SK-N-SH (cell line): Measurements from ENCODE around the gene RASAL3. TPM values are rescaled to one million over a fixed set of nuclear protein-coding genes. Genes with fewer than 3 reads are reported as not detected.

Experiments used
- CTCF ChIA-PET: fragments of 300-600, 350-600 bp; formaldehyde crosslinking; extraction: SDS; loops from one replicate; lab custom pipeline; 2021; lab: Yijun Ruan, JAX
- POLR2A ChIA-PET: fragments of 350-600 bp; sonication (Branson Sonifier 250); formaldehyde crosslinking; extraction: SDS; loops from one replicate; lab custom pipeline; 2020; ENCODE audit warnings: antibody characterized with exemption, inconsistent platforms; lab: Yijun Ruan, JAX
- DNase-seq: peaks from one replicate; pipeline ENCODE4 v3.0.0; 2012
- H2AFZ ChIP-seq: fragments of 200-600 bp; sonication (generic); 2 replicates; pipeline ENCODE4 v1.8.1; 2016; ENCODE audit warnings: antibody characterized with exemption, mild to moderate bottlenecking, low read depth
- H3F3A ChIP-seq: fragments of 200-600 bp; sonication (generic); replicated peaks from 2 replicates; pipeline ENCODE3; 2016; ENCODE audit warnings: antibody characterized with exemption, mild to moderate bottlenecking; ENCODE audit not compliant: insufficient read depth
- H3K27ac ChIP-seq, 2 experiments: fragments of 200-500 bp in 1 of 2; fragments of 200-600 bp in 1 of 2; sonication (Bioruptor generic) in 1 of 2; sonication (generic), shearing (Covaris generic) in 1 of 2; 2 replicates each; pipeline versions ENCODE4 v1.5.1 to v1.6.1; 2014 to 2016; ENCODE audit warnings: low read depth in 2 of 2, inconsistent platforms in 1 of 2, low read length in 1 of 2, mild to moderate bottlenecking in 1 of 2, mixed read lengths in 1 of 2
- H3K27me3 ChIP-seq: fragments of 200-600 bp; sonication (generic), shearing (Covaris generic); 2 replicates; pipeline ENCODE4 v1.6.1; 2016; ENCODE audit warnings: mixed run types; ENCODE audit not compliant: insufficient read depth
- H3K36me3 ChIP-seq, 2 experiments: fragments of 200-500 bp in 1 of 2; fragments of 200-600 bp in 1 of 2; sonication (Bioruptor generic) in 1 of 2; sonication (generic) in 1 of 2; replicated peaks in 1 of 2; 2 replicates each; pipeline versions ENCODE3 to v1.5.1; 2014 to 2016; ENCODE audit warnings: low read length in 1 of 2, mild to moderate bottlenecking in 1 of 2; ENCODE audit not compliant: insufficient read depth in 2 of 2, control insufficient read depth in 1 of 2
- H3K4me1 ChIP-seq, 2 experiments: fragments of 200-500 bp in 1 of 2; fragments of 200-600 bp in 1 of 2; sonication (Bioruptor generic) in 1 of 2; sonication (generic), shearing (Covaris generic) in 1 of 2; 2 replicates each; pipeline versions ENCODE4 v1.5.1 to v1.6.1; 2014 to 2016; ENCODE audit warnings: low read depth in 1 of 2, low read length in 1 of 2, mixed run types in 1 of 2; ENCODE audit not compliant: insufficient read depth in 2 of 2, control insufficient read depth in 1 of 2
- H3K4me2 ChIP-seq: fragments of 200-600 bp; sonication (generic), shearing (Covaris generic); 2 replicates; pipeline ENCODE4 v1.6.1; 2017; ENCODE audit warnings: mixed run types
- H3K4me3 ChIP-seq, 2 experiments: fragments of 200-500 bp in 1 of 2; fragments of 200-600 bp in 1 of 2; sonication (Bioruptor generic) in 1 of 2; sonication (generic), shearing (Covaris generic) in 1 of 2; 2 replicates each; pipeline versions ENCODE4 v1.5.1 to v1.8.1; 2014 to 2016; ENCODE audit warnings: low read depth in 2 of 2, inconsistent platforms in 1 of 2, low read length in 1 of 2, mild to moderate bottlenecking in 1 of 2, mixed read lengths in 1 of 2, moderate library complexity in 1 of 2
- H3K79me2 ChIP-seq: fragments of 200-600 bp; sonication (generic); 2 replicates; pipeline ENCODE4 v1.8.1; 2017; ENCODE audit warnings: mild to moderate bottlenecking; ENCODE audit not compliant: insufficient read depth
- H3K9ac ChIP-seq: fragments of 200-600 bp; sonication (generic); 2 replicates; pipeline ENCODE4 v1.6.1; 2017; ENCODE audit warnings: mixed run types
- H3K9me2 ChIP-seq: fragments of 200-600 bp; sonication (generic); 2 replicates; pipeline ENCODE4 v1.6.1; 2017; ENCODE audit warnings: mixed run types
- H3K9me3 ChIP-seq: fragments of 200-600 bp; sonication (generic); 2 replicates; pipeline ENCODE4 v1.6.1; 2017; ENCODE audit warnings: mixed run types, mild to moderate bottlenecking, moderate library complexity
- H4K20me1 ChIP-seq: fragments of 200-600 bp; sonication (generic); 2 replicates; pipeline ENCODE4 v1.6.1; 2017; ENCODE audit warnings: mild to moderate bottlenecking, mixed run types; ENCODE audit not compliant: insufficient read depth
- CHD2 ChIP-seq: fragments of 150-350 bp; IDR thresholded peaks from 2 replicates; pipeline ENCODE4 v1.6.1; 2018; ENCODE audit warnings: low read length; ENCODE audit not compliant: partially characterized antibody
- EP300 ChIP-seq, 2 experiments: IDR thresholded peaks; 2 replicates each; pipeline versions ENCODE4 v1.4.0 to v1.6.1; 2012; ENCODE audit warnings: borderline replicate concordance in 1 of 2, low read depth in 1 of 2, low read length in 1 of 2
- EZH2phosphoT487 ChIP-seq: fragments of 200-600 bp; sonication (generic); IDR thresholded peaks from 2 replicates; pipeline ENCODE4 v1.6.1; 2017; ENCODE audit warnings: low read depth, mixed run types, mild to moderate bottlenecking, antibody characterized with exemption, moderate library complexity, borderline replicate concordance
- FOSL2 ChIP-seq: IDR thresholded peaks from 2 replicates; pipeline ENCODE4 v1.4.0; 2012; ENCODE audit warnings: low read depth, mild to moderate bottlenecking, moderate library complexity, borderline replicate concordance
- GATA2 ChIP-seq: sonication (generic); formaldehyde crosslinking; IDR thresholded peaks from 2 replicates; pipeline ENCODE4 v1.5.0; 2020; ENCODE audit warnings: mild to moderate bottlenecking, missing genetic modification reagents
- MAX ChIP-seq: IDR thresholded peaks from 2 replicates; pipeline ENCODE4 v1.4.0; 2012; ENCODE audit warnings: low read depth
- MEF2A ChIP-seq: IDR thresholded peaks from 2 replicates; pipeline ENCODE4 v1.4.0; 2012; ENCODE audit warnings: low read depth, borderline replicate concordance
- MXI1 ChIP-seq: IDR thresholded peaks from 2 replicates; pipeline ENCODE4 v1.6.1; 2012; ENCODE audit warnings: mild to moderate bottlenecking, low read depth, low read length, improper control_type of control experiment
- NRF1 ChIP-seq: IDR thresholded peaks from 2 replicates; pipeline ENCODE4 v1.6.1; 2012; ENCODE audit warnings: low read depth, mild to moderate bottlenecking, low read length
- POLR2AphosphoS5 ChIP-seq: IDR thresholded peaks from 2 replicates; pipeline ENCODE4 v1.6.1; 2012; ENCODE audit warnings: low read depth, low read length
- RXRA ChIP-seq: IDR thresholded peaks from 2 replicates; pipeline ENCODE4 v1.4.0; 2012; ENCODE audit warnings: low read depth, mild to moderate bottlenecking, borderline replicate concordance
- TEAD4 ChIP-seq: IDR thresholded peaks from 2 replicates; pipeline ENCODE4 v1.4.0; 2012; ENCODE audit warnings: mild to moderate bottlenecking, borderline replicate concordance; ENCODE audit not compliant: insufficient read depth
- USF2 ChIP-seq: fragments of 150-350 bp; IDR thresholded peaks from 2 replicates; pipeline ENCODE4 v1.6.1; 2017; ENCODE audit warnings: antibody characterized with exemption, low read length, low read depth, borderline replicate concordance
- WGBS: methylation state at CpG from one replicate; pipeline ENCODE4 v1.1.6; 2017; ENCODE audit warnings: low lambda C conversion rate; 5-methylcytosine and 5-hydroxymethylcytosine counted together
- polyA plus RNA-seq, 3 experiments: library from polyadenylated mRNA; depleted of rRNA; stranded (reverse); fragments of >200 nt; gene quantifications; 2 replicates each; pipeline ENCODE4 v1.2.3, GENCODE V29; 2012
- TF ChIP-seq, protein P1 (sequence below): IDR thresholded peaks from 2 replicates; pipeline ENCODE4 v1.4.0; 2012; ENCODE audit warnings: low read depth, borderline replicate concordance

Gene RASAL3
- polyA plus RNA-seq, 1 of the 3 experiments (the other 2 are of a cell fraction): 0.02 TPM

DNA sequence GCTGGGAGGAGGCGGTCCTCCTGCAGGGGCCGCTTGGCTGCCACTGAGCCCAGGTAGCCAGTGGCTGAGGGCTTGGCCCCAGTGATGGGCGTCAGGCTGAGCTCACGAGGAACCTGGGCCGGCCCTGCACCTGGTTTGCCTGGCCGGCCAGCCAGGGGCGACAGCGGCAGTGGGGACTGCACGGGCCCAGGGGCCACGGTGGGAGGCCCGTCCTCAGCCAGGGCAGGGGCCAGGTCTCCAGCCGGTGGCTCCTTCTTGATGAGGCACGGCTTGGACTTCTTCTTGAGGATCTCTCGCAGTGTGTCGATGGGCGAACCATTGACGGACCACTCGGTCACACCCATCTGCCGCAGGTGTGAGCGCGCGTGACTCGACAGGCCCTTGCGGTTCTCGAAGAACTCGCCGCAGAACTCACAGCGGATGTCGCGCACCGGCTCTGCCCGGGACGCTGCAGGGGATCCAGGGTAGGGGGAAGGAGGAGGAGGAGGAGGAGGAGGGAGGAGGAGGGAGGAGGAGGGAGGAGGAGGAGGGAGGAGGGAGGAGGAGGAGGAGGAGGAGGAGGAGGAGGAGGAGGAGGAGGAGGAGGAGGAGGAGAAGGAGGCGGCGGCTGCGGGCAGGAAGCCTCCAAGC, 38.9 kb downstream of the RASAL3 start (continued):
- TF ChIP-seq RXRA (no peak), CHD2 (no peak), MAX (no peak), GATA2 (no peak)

DNA sequence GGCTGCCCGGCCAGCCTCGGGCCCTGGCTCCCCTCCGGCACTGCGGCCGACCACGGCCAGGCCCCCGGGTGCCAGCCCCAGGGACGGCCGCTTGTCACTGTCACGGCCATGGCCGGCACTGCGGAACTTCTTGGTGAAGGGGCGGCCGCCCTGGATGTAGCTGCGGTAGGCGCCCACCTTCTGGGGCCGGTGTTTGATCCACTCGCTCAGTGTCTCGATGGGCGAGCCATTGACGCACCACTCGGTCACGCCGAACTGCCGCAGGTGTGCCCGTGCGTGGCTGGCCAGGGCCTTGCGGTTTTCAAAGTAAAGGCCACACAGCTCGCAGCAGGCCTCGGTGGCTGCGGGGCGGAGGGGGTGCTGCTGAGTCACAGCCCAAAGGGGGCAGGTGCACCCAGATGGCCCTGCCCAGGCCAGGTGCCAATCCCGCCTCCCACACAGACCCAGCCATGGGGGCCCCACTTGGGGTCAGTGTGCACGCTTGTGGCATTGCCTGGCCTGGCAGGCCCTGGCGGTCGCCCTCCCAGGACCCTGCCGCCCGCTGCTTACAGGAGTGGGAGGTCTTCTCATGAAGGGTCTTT, 39.6 kb downstream of the RASAL3 start:
- no peak overlapping the region; a peak in 1 of 4 replicates for H3K27ac ChIP-seq
- POLR2A ChIA-PET: no interaction called here
- no peak overlapping the region for H3K9ac ChIP-seq
- no peaks in the 10 kb centered on the region for H3K27me3 ChIP-seq
- TF ChIP-seq RXRA (no peak), POLR2AphosphoS5 (no peak), NRF1 (no peak), FOSL2 (no peak), EZH2phosphoT487 (no peak), EP300 (IDR thresholded peaks at IDR 0.05; ENCODE audit: borderline replicate concordance in 1 of 2, low read depth in 1 of 2, low read length in 1 of 2) (no peak), USF2 (no peak), MEF2A (no peak), TEAD4 (no peak), MXI1 (no peak)
- TF ChIP-seq, protein P1, sequence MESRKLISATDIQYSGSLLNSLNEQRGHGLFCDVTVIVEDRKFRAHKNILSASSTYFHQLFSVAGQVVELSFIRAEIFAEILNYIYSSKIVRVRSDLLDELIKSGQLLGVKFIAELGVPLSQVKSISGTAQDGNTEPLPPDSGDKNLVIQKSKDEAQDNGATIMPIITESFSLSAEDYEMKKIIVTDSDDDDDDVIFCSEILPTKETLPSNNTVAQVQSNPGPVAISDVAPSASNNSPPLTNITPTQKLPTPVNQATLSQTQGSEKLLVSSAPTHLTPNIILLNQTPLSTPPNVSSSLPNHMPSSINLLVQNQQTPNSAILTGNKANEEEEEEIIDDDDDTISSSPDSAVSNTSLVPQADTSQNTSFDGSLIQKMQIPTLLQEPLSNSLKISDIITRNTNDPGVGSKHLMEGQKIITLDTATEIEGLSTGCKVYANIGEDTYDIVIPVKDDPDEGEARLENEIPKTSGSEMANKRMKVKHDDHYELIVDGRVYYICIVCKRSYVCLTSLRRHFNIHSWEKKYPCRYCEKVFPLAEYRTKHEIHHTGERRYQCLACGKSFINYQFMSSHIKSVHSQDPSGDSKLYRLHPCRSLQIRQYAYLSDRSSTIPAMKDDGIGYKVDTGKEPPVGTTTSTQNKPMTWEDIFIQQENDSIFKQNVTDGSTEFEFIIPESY: no peak
- no peaks in the 10 kb centered on the region for H3K9me2 ChIP-seq
- H3K4me3 ChIP-seq: no peak overlapping the region
- H3F3A ChIP-seq: peaks cover 6% of the 10 kb centered on the region
- H3K36me3 ChIP-seq: peaks cover 36 to 70% of the 10 kb centered on the region in 2 experiments
- no peak for DNase-seq
- H2AFZ ChIP-seq: no peak overlapping the region
- peaks cover 4% of the 10 kb centered on the region; the same call in 1 of the 2 replicates for H4K20me1 ChIP-seq
- 100% methylated on average over 3 of the region's 38 CpGs for WGBS
- H3K79me2 ChIP-seq: peaks cover 18% of the 10 kb centered on the region; the same call in 1 of the 2 replicates
- H3K4me1 ChIP-seq: peaks cover 0 to 33% of the 10 kb centered on the region in 2 experiments; a peak in 2 of 4 replicates
- no peaks in the 10 kb centered on the region for H3K9me3 ChIP-seq
- CTCF ChIA-PET: no interaction called here
- no peak overlapping the region for H3K4me2 ChIP-seq
